SK-N-MC (cell line): ENCODE results near the gene SLC5A5.

Experiments used
- EZH2 ChIP-seq: fragments of 200-600 bp; sonication (generic); IDR thresholded peaks from one replicate; pipeline ENCODE4 v1.6.1; 2017; ENCODE audit warnings: antibody characterized with exemption
- POLR2AphosphoS5 ChIP-seq: IDR thresholded peaks from 2 replicates; pipeline ENCODE4 v1.6.1; 2012; ENCODE audit warnings: mild to moderate bottlenecking, low read depth, low read length, borderline replicate concordance

DNA sequence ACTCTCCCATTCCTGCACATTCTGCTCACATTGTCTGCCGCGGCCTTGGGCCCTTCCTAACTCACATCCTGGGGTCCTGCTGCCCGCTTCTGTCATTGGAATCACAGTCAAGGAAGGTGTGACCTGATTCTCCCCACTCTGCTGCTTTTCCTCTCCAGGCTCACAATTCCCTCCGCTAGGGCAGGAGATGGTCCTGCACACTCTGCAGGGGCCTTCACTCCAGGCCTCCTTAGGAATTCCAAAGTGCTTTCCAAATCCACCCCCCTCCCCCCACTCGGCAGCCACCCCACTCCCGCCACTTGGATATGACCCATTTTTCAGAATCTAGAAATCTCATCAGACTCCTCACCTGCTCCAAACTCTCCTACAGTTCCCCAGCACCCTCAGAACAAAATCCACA, 3.1 kb upstream of the SLC5A5 start:
- TF ChIP-seq POLR2AphosphoS5 (no peak), EZH2 (no peak)
